Activated CD4-positive, alpha-beta T cell treated with anti-CD3 and anti-CD28 coated beads, Interleukin-2, amount 50 U/mL, for 24 hours (primary cell): ENCODE measurements around the gene MAP3K3.

Experiments used
- DNase-seq, 2 donors: peaks; one replicate each; pipeline ENCODE4 v3.0.0-alpha.2; 2020; ENCODE audit warnings: low read depth in 1 of 2, low spot score in 1 of 2

The MAP3K3 gene

GRCh38 chr17:63621684-63622573 is at the start of gene MAP3K3:
TSS of gene MAP3K3 (plus strand) at chr17:63622417. CDS start at chr17:63622760, 343 bp downstream.
- DNase-seq, result peak; percentile 88 to 98

GRCh38 chr17:63573634-63574033 is 48.6 kb upstream of the MAP3K3 start:
- no peak for DNase-seq

- DNase-seq, result no peak
These were observed 44.0 kb upstream of the MAP3K3 start for GRCh38 chr17:63578027-63578768.

GRCh38 chr17:63578769-63579111 is 43.5 kb upstream of the MAP3K3 start:
- DNase-seq, result no peak

GRCh38 chr17:63579633-63580032 is 42.6 kb upstream of the MAP3K3 start:
- DNase-seq, result no peak

GRCh38 chr17:63587770-63588169 is 34.4 kb upstream of the MAP3K3 start:
- no peak for DNase-seq

GRCh38 chr17:63588797-63589196 is 33.4 kb upstream of the MAP3K3 start:
- DNase-seq, result no peak

- DNase-seq, result no peak
These were observed 32.6 kb upstream of the MAP3K3 start for GRCh38 chr17:63589646-63590045.

GRCh38 chr17:63592797-63593196 is 29.4 kb upstream of the MAP3K3 start:
- no peak for DNase-seq

GRCh38 chr17:63595132-63595531 is 27.1 kb upstream of the MAP3K3 start:
- DNase-seq, result no peak

GRCh38 chr17:63596856-63597586 is 25.2 kb upstream of the MAP3K3 start:
- no peak for DNase-seq

GRCh38 chr17:63598281-63598680 is 23.9 kb upstream of the MAP3K3 start:
- no peak for DNase-seq

- peak; percentile 67 to 71 for DNase-seq
These were observed 21.4 kb upstream of the MAP3K3 start, which contains the start of gene TACO1 for GRCh38 chr17:63600569-63601438. TSS of gene TACO1 (plus strand) at chr17:63600895. CDS start at chr17:63601084, 189 bp downstream.

- no peak for DNase-seq
These were observed 20.5 kb upstream of the MAP3K3 start for GRCh38 chr17:63601439-63602371.

- DNase-seq, result no peak
These were observed 12.2 kb upstream of the MAP3K3 start for GRCh38 chr17:63609816-63610573.

- DNase-seq, result no peak
These were observed 11.4 kb upstream of the MAP3K3 start for GRCh38 chr17:63610854-63611253.

GRCh38 chr17:63611354-63611753 is 10.9 kb upstream of the MAP3K3 start:
- no peak for DNase-seq

GRCh38 chr17:63613663-63614062 is 8.6 kb upstream of the MAP3K3 start:
- DNase-seq, result no peak

GRCh38 chr17:63621229-63621683 is 961 bp upstream of the MAP3K3 start:
- DNase-seq, result no peak
